Esophagus squamous epithelium (tissue), 4 donors: ENCODE measurements around the gene TMEM198.

Source experiments
- CTCF ChIP-seq, 6 experiments: fragments of 450-650 bp in 4 of 6; fragments of 200-600 bp in 2 of 6; sonication (generic) in 2 of 6; IDR thresholded peaks; one replicate each; pipeline ENCODE4 v1.5.1; 2016 to 2019; ENCODE audit warnings: antibody characterized with exemption in 6 of 6, mild to moderate bottlenecking in 4 of 6, moderate library complexity in 4 of 6
- POLR2A ChIP-seq, 4 donors: fragments of 450-650 bp; IDR thresholded peaks; one replicate each; pipeline ENCODE4 v1.6.1; 2017; ENCODE audit warnings: antibody characterized with exemption in 4 of 4, mild to moderate bottlenecking in 4 of 4, moderate library complexity in 3 of 4

DNA sequence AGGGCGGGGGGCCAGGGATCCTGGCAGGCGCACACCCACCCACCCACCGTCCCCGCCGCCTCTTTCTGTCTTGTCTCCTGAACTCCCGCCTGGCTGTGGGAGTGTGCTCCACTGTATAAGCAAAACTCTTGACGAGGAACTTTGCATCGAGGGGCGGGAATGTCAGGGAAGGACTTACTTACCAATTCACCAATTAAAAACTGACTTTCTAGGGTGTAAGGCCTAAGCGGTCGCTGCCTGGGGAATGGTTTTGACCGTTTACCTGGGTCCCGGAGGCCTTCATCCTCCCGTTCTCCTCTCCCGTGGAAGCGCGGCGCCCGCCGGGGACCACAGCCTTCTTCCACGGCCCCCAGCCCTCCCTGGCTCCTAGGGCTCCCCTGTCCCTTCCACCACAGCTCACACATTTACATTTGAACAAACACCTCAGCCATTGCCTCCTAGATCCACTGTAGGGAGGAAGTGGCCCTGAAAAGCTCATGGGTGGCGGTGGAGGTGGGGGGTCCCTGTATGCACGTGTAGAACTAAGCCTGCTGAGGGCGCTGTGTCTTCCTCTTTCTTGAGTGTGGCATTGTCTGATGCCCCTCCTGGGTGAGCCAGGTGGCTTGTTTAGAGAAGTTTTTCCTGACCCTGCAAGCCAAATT lies 20.7 kb upstream of the TMEM198 start:
- TF ChIP-seq CTCF (IDR thresholded peaks at IDR 0.05) (no peak), POLR2A (IDR thresholded peaks at IDR 0.05) (no peak)
